ENCODE results near the gene PSPH. TPM values are rescaled to one million over a fixed set of nuclear protein-coding genes. Genes with fewer than 3 reads are reported as not detected.
A peak's percentile ranks its signal among the peaks of the same experiment; 100 is the strongest.
"Not testable (repeated sequence)": the region's sequence is repeated elsewhere in the genome, so short reads cannot be mapped to it uniquely, and the experiment has no call there.

Gene PSPH
- total RNA-seq, 1 experiment from 2014 or later = 103 TPM

GRCh38 chr7:56053379-56053778 lies 2.1 kb upstream of the PSPH start:
- CTCF ChIA-PET = no interaction called here
- Histone ChIP-seq H3K9me2 (ENCODE audit: insufficient read depth) (no peaks in the 10 kb centered on the region), H3K4me2 (peak overlapping the region; percentile 92), H3F3A (ENCODE audit: insufficient read depth, low read depth) (peaks cover 71% of the 10 kb centered on the region), H2AFZ (no peak overlapping the region), H4K20me1 (ENCODE audit: insufficient read depth) (peaks cover 46% of the 10 kb centered on the region), H3K27ac (peak overlapping the region; percentile 40), H3K4me1 (replicated peaks; ENCODE audit: insufficient read depth) (peaks cover 43% of the 10 kb centered on the region), H3K9me3 (ENCODE audit: insufficient read depth, low read depth) (no peaks in the 10 kb centered on the region), H3K36me3 (ENCODE audit: low read depth) (peaks cover 58% of the 10 kb centered on the region), H3K27me3 (ENCODE audit: insufficient read depth, low read depth) (no peaks in the 10 kb centered on the region), H3K4me3 (peak overlapping the region; percentile 97), H3K79me2 (ENCODE audit: low read depth) (peaks cover 97% of the 10 kb centered on the region)
- intact Hi-C loops (cut with micrococcal nuclease; ENCODE audit: unreplicated experiment) = loop anchor here (5.0 kb wide), 1 partner anchor 686 kb away; the partner anchor contains the start of gene LANCL2
- no TSS peak for BruUV-seq (replicated peaks)
- DNase-seq = no peak
- TF ChIP-seq CTCF (conservative IDR thresholded peaks at IDR 0.05) (no peak), EZH2 (IDR thresholded peaks at IDR 0.05; ENCODE audit: low read depth) (no peak)
- POLR2A ChIA-PET (ENCODE audit: unreplicated experiment) = no interaction called here

- DNase-seq = no peak
- Histone ChIP-seq H3K27me3 (ENCODE audit: insufficient read depth, low read depth) (no peaks in the 10 kb centered on the region), H3K4me2 (peak overlapping the region; percentile 78), H3K4me3 (peak overlapping the region; percentile 97), H3K79me2 (ENCODE audit: low read depth) (peaks cover 97% of the 10 kb centered on the region), H3K36me3 (ENCODE audit: low read depth) (peaks cover 42% of the 10 kb centered on the region), H3K4me1 (replicated peaks; ENCODE audit: insufficient read depth) (peaks cover 40% of the 10 kb centered on the region), H2AFZ (peak overlapping the region; percentile 89), H3F3A (ENCODE audit: insufficient read depth, low read depth) (peaks cover 56% of the 10 kb centered on the region), H3K9me2 (ENCODE audit: insufficient read depth) (no peaks in the 10 kb centered on the region), H3K27ac (peak overlapping the region; percentile 78), H4K20me1 (ENCODE audit: insufficient read depth) (peaks cover 41% of the 10 kb centered on the region), H3K9me3 (ENCODE audit: insufficient read depth, low read depth) (no peaks in the 10 kb centered on the region)
- TSS peak; percentile 83 for BruUV-seq (replicated peaks)
- ChIA-PET POLR2A (ENCODE audit: unreplicated experiment) (interaction anchor here (0.5 to 1.2 kb wide), 22 partner anchors 8 to 1292 kb away, joined by 3 to 63 read pairs (median 6); partner anchors contain the start of genes CHCHD2, NIPSNAP2, SEC61G and SUMF2), CTCF (interaction anchor here (0.5 to 1.1 kb wide), 5 partner anchors 12 to 95 kb away, joined by 3 to 6 read pairs (median 4); no protein-coding TSS in a partner anchor)
- intact Hi-C loops (cut with micrococcal nuclease; ENCODE audit: unreplicated experiment) = loop anchor here (1.0 to 5.0 kb wide), 3 partner anchors 13 to 684 kb away; partner anchors contain the start of genes LANCL2, NIPSNAP2 and SUMF2
- TF ChIP-seq CTCF (conservative IDR thresholded peaks at IDR 0.05) = no peak
- TF ChIP-seq EZH2 (IDR thresholded peaks at IDR 0.05; ENCODE audit: low read depth) = no peak
Observed at GRCh38 chr7:56051053-56051338, 248 bp downstream of the PSPH start.

GRCh38 chr7:56048763-56049162 lies 2.5 kb downstream of the PSPH start:
- Histone ChIP-seq H3K36me3 (ENCODE audit: low read depth) (peaks cover 20% of the 10 kb centered on the region), H3K4me2 (peak overlapping the region; percentile 78; the same call in 1 of the 2 replicates), H3K4me1 (replicated peaks; ENCODE audit: insufficient read depth) (peaks cover 26% of the 10 kb centered on the region), H3F3A (ENCODE audit: insufficient read depth, low read depth) (peaks cover 35% of the 10 kb centered on the region; the same call in 1 of the 2 replicates), H3K79me2 (ENCODE audit: low read depth) (peaks cover 95% of the 10 kb centered on the region), H4K20me1 (ENCODE audit: insufficient read depth) (peaks cover 24% of the 10 kb centered on the region; the same call in 1 of the 2 replicates)
- POLR2A ChIA-PET (ENCODE audit: unreplicated experiment); H2AFZ ChIP-seq; intact Hi-C loops (cut with micrococcal nuclease; ENCODE audit: unreplicated experiment); H3K9me2 ChIP-seq (ENCODE audit: insufficient read depth); H3K4me3 ChIP-seq; BruUV-seq (replicated peaks); H3K27me3 ChIP-seq (ENCODE audit: insufficient read depth, low read depth); H3K27ac ChIP-seq; H3K9me3 ChIP-seq (ENCODE audit: insufficient read depth, low read depth): not testable (repeated sequence)
- CTCF ChIA-PET = interaction anchor here (0.6 kb wide), 1 partner anchor 17 kb away, joined by 5 read pairs; no protein-coding TSS in a partner anchor
- peak in 1 of 2 experiments; percentile 58 for DNase-seq

GRCh38 chr7:56048245-56048644 lies 3.0 kb downstream of the PSPH start:
- H3K4me1 ChIP-seq (replicated peaks; ENCODE audit: insufficient read depth) = peaks cover 21% of the 10 kb centered on the region
- no peak overlapping the region for H3K27ac ChIP-seq
- peaks cover 20% of the 10 kb centered on the region; the same call in 1 of the 2 replicates for H4K20me1 ChIP-seq (ENCODE audit: insufficient read depth)
- no peaks in the 10 kb centered on the region for H3K9me3 ChIP-seq (ENCODE audit: insufficient read depth, low read depth)
- DNase-seq = no peak
- TF ChIP-seq EZH2 (IDR thresholded peaks at IDR 0.05; ENCODE audit: low read depth) (no peak), CTCF (conservative IDR thresholded peaks at IDR 0.05) (no peak)
- CTCF ChIA-PET = no interaction called here
- no peak overlapping the region for H2AFZ ChIP-seq
- peaks cover 30% of the 10 kb centered on the region; the same call in 1 of the 2 replicates for H3F3A ChIP-seq (ENCODE audit: insufficient read depth, low read depth)
- POLR2A ChIA-PET (ENCODE audit: unreplicated experiment) = no interaction called here
- H3K27me3 ChIP-seq (ENCODE audit: insufficient read depth, low read depth) = no peaks in the 10 kb centered on the region
- H3K4me2 ChIP-seq = no peak overlapping the region
- intact Hi-C loops (cut with micrococcal nuclease; ENCODE audit: unreplicated experiment) = no loop called here
- H3K79me2 ChIP-seq (ENCODE audit: low read depth) = peaks cover 92% of the 10 kb centered on the region
- BruUV-seq (replicated peaks) = no TSS peak
- no peak overlapping the region for H3K4me3 ChIP-seq
- H3K36me3 ChIP-seq (ENCODE audit: low read depth) = peaks cover 14% of the 10 kb centered on the region
- no peaks in the 10 kb centered on the region for H3K9me2 ChIP-seq (ENCODE audit: insufficient read depth)

GRCh38 chr7:56047446-56048116 lies 3.7 kb downstream of the PSPH start:
- DNase-seq; BruUV-seq (replicated peaks); H3K9me2 ChIP-seq (ENCODE audit: insufficient read depth); POLR2A ChIA-PET (ENCODE audit: unreplicated experiment); H3K27me3 ChIP-seq (ENCODE audit: insufficient read depth, low read depth); H3K9me3 ChIP-seq (ENCODE audit: insufficient read depth, low read depth); H3K27ac ChIP-seq; intact Hi-C loops (cut with micrococcal nuclease; ENCODE audit: unreplicated experiment); H3K4me3 ChIP-seq; H3K4me2 ChIP-seq; H2AFZ ChIP-seq; CTCF ChIA-PET: not testable (repeated sequence)
- H3K4me1 ChIP-seq (replicated peaks; ENCODE audit: insufficient read depth) = peaks cover 14% of the 10 kb centered on the region
- peaks cover 14% of the 10 kb centered on the region for H3K36me3 ChIP-seq (ENCODE audit: low read depth)
- peaks cover 87% of the 10 kb centered on the region for H3K79me2 ChIP-seq (ENCODE audit: low read depth)
- H3F3A ChIP-seq (ENCODE audit: insufficient read depth, low read depth) = peaks cover 24% of the 10 kb centered on the region; the same call in 1 of the 2 replicates
- H4K20me1 ChIP-seq (ENCODE audit: insufficient read depth) = peaks cover 16% of the 10 kb centered on the region; the same call in 1 of the 2 replicates
